Uterus (tissue), 4 donors: Measurements from ENCODE around the gene CTNNBIP1. TPM values are rescaled to one million over a fixed set of nuclear protein-coding genes. Genes with fewer than 3 reads are reported as not detected.
A peak's percentile ranks its signal among the peaks of the same experiment; 100 is the strongest.

Experiments used
- DNase-seq, 2 donors: peaks; one replicate each; pipeline ENCODE4 v3.0.0-alpha.2; 2019 to 2020
- H3K27ac ChIP-seq, 2 donors: fragments of 200-600 bp; sonication (generic); 1 replicate in 1 of 2; 2 replicates in 1 of 2; pipeline ENCODE4 v1.5.1; 2016 to 2018
- H3K27me3 ChIP-seq, 2 donors: fragments of 200-600 bp; sonication (generic); one replicate each; pipeline ENCODE4 v1.5.1; 2018 to 2019; ENCODE audit warnings: control low read depth in 1 of 2
- H3K36me3 ChIP-seq, 2 donors: fragments of 200-600 bp; sonication (generic); one replicate each; pipeline ENCODE4 v1.5.1; 2019; ENCODE audit warnings: control low read depth in 1 of 2
- H3K4me1 ChIP-seq, 2 donors: fragments of 200-600 bp; sonication (generic); one replicate each; pipeline ENCODE4 v1.5.1; 2018 to 2019; ENCODE audit warnings: control low read depth in 1 of 2
- H3K4me3 ChIP-seq, 2 donors: fragments of 200-600 bp; sonication (generic); 1 replicate in 1 of 2; 2 replicates in 1 of 2; pipeline ENCODE4 v1.5.1; 2018 to 2019; ENCODE audit warnings: mild to moderate bottlenecking in 1 of 2
- H3K9me3 ChIP-seq, 2 donors: fragments of 200-600 bp; sonication (generic); one replicate each; pipeline ENCODE4 v1.5.1; 2019; ENCODE audit warnings: control low read depth in 1 of 2
- CTCF ChIP-seq, 4 experiments: fragments of 200-600 bp in 2 of 4; fragments of 450-650 bp in 2 of 4; sonication (generic) in 2 of 4; IDR thresholded peaks; one replicate each; pipeline ENCODE4 v1.5.1; 2016 to 2019; ENCODE audit warnings: antibody characterized with exemption in 4 of 4, mild to moderate bottlenecking in 2 of 4, moderate library complexity in 1 of 4
- POLR2A ChIP-seq, 2 donors: fragments of 450-650 bp; IDR thresholded peaks; one replicate each; pipeline ENCODE4 v1.6.1; 2016; ENCODE audit warnings: antibody characterized with exemption in 2 of 2, mild to moderate bottlenecking in 1 of 2, moderate library complexity in 1 of 2
- intact Hi-C: fragments of 100-400 bp; cut with DNase I; formaldehyde crosslinking; loops from one replicate; pipeline ENCODE4 v1.15.1; 2023; ENCODE audit warnings: low total_unique reads
- total RNA-seq, 4 donors: library from RNA; depleted of rRNA in 3 of 4; stranded (reverse); fragments of >200 nt in 3 of 4; gene quantifications; one replicate each; pipeline versions ENCODE4 v1.1.0 to v1.2.4, GENCODE V29; 2014 to 2023
- donor health status: DM: yes; HTN: yes; CAD: no.

Gene CTNNBIP1
- total RNA-seq, 4 donors from 2014 or later = 4.7 to 26.6 (median 13.6) TPM

- Histone ChIP-seq H3K9me3 (no peaks in the 10 kb centered on the region), H3K36me3 (no peaks in the 10 kb centered on the region), H3K27me3 (no peaks in the 10 kb centered on the region), H3K4me3 (peak overlapping the region; percentile 58 to 65), H3K4me1 (peaks cover 5 to 7% of the 10 kb centered on the region in 2 donors), H3K27ac (peak overlapping the region; percentile 80 to 94)
- intact Hi-C loops = no loop called here
- TF ChIP-seq POLR2A (IDR thresholded peaks at IDR 0.05) (peak; percentile 87 to 93), CTCF (IDR thresholded peaks at IDR 0.05) (peak in 1 of 4 experiments; percentile 28)
- DNase-seq = peak; percentile 100
Observed at GRCh38 chr1:9910423-9911178, 532 bp upstream of the CTNNBIP1 start.

- no peak for TF ChIP-seq POLR2A (IDR thresholded peaks at IDR 0.05)
- no peak for TF ChIP-seq CTCF (IDR thresholded peaks at IDR 0.05)
- Histone ChIP-seq H3K27ac (peak overlapping the region; percentile 70 to 74), H3K4me3 (peak overlapping the region; percentile 67 to 93), H3K27me3 (no peaks in the 10 kb centered on the region), H3K36me3 (no peaks in the 10 kb centered on the region), H3K9me3 (no peaks in the 10 kb centered on the region), H3K4me1 (peaks cover 5 to 7% of the 10 kb centered on the region in 2 donors)
- intact Hi-C loops = no loop called here
- DNase-seq = peak; percentile 39 to 48
Observed at GRCh38 chr1:9909234-9910046, 629 bp downstream of the CTNNBIP1 start.

- intact Hi-C loops = no loop called here
- Histone ChIP-seq H3K36me3 (no peaks in the 10 kb centered on the region), H3K4me3 (peak overlapping the region in 1 of 2 donors; percentile 67), H3K9me3 (no peaks in the 10 kb centered on the region), H3K27me3 (no peaks in the 10 kb centered on the region), H3K27ac (peak overlapping the region in 1 of 2 donors; percentile 74), H3K4me1 (peaks cover 5 to 7% of the 10 kb centered on the region in 2 donors)
- no peak for DNase-seq
- TF ChIP-seq CTCF (IDR thresholded peaks at IDR 0.05) (no peak), POLR2A (IDR thresholded peaks at IDR 0.05) (no peak)
Observed at GRCh38 chr1:9908871-9909233, 1.2 kb downstream of the CTNNBIP1 start.

- Histone ChIP-seq H3K27me3 (no peaks in the 10 kb centered on the region), H3K36me3 (no peaks in the 10 kb centered on the region), H3K27ac (no peak overlapping the region), H3K4me3 (no peak overlapping the region), H3K9me3 (no peaks in the 10 kb centered on the region), H3K4me1 (peaks cover 5 to 7% of the 10 kb centered on the region in 2 donors)
- intact Hi-C loops = no loop called here
- TF ChIP-seq CTCF (IDR thresholded peaks at IDR 0.05) (no peak), POLR2A (IDR thresholded peaks at IDR 0.05) (no peak)
- no peak for DNase-seq
Observed at GRCh38 chr1:9907441-9907840, 2.6 kb downstream of the CTNNBIP1 start.

- no peak for DNase-seq
- TF ChIP-seq POLR2A (IDR thresholded peaks at IDR 0.05) (no peak), CTCF (IDR thresholded peaks at IDR 0.05) (no peak)
- no peaks in the 10 kb centered on the region for H3K9me3 ChIP-seq
- intact Hi-C loops = no loop called here
- no peak overlapping the region for H3K4me3 ChIP-seq
- no peak overlapping the region for H3K27ac ChIP-seq
- peaks cover 7 to 8% of the 10 kb centered on the region in 2 donors for H3K4me1 ChIP-seq
- H3K27me3 ChIP-seq = no peaks in the 10 kb centered on the region
- no peaks in the 10 kb centered on the region for H3K36me3 ChIP-seq
Observed at GRCh38 chr1:9906466-9906865, 3.6 kb downstream of the CTNNBIP1 start.
